NT2/D1 (cell line): ENCODE results near the gene LZTS3.

Source experiments
- DNase-seq: peaks from one replicate; pipeline ENCODE4 v3.0.0-alpha.2; 2011; ENCODE audit warnings: low read depth, low spot score
- H3K27me3 ChIP-seq: 2 replicates; pipeline ENCODE4 v1.6.0; 2011; ENCODE audit warnings: mild to moderate bottlenecking; ENCODE audit not compliant: insufficient read length, insufficient read depth
- H3K36me3 ChIP-seq: 2 replicates; pipeline ENCODE4 v1.6.1; 2011; ENCODE audit warnings: mild to moderate bottlenecking, low read length, mixed read lengths; ENCODE audit not compliant: insufficient read depth, insufficient read length
- H3K4me1 ChIP-seq: 2 replicates; pipeline ENCODE4 v1.5.1; 2011; ENCODE audit not compliant: insufficient read depth, insufficient read length
- H3K4me3 ChIP-seq: 2 replicates; pipeline ENCODE4 v1.5.1; 2011; ENCODE audit warnings: low read depth; ENCODE audit not compliant: insufficient read length
- H3K9ac ChIP-seq: 2 replicates; pipeline ENCODE4 v1.6.0; 2011; ENCODE audit warnings: low read depth; ENCODE audit not compliant: insufficient read length
- H3K9me3 ChIP-seq: 2 replicates; pipeline ENCODE4 v1.5.1; 2011; ENCODE audit warnings: mild to moderate bottlenecking, low read length; ENCODE audit not compliant: insufficient read depth
- SUZ12 ChIP-seq: IDR thresholded peaks from 2 replicates; pipeline ENCODE4 v1.6.1; 2011; ENCODE audit not compliant: insufficient read length, insufficient read depth; ENCODE audit errors: extremely low read depth
- YY1 ChIP-seq: IDR thresholded peaks from 2 replicates; pipeline ENCODE4 v1.6.1; 2011; ENCODE audit not compliant: insufficient read length, insufficient read depth
- ZNF274 ChIP-seq: IDR thresholded peaks from 2 replicates; pipeline ENCODE4 v1.6.1; 2011; ENCODE audit warnings: mild to moderate bottlenecking, low read depth, low read length

Gene LZTS3

DNA sequence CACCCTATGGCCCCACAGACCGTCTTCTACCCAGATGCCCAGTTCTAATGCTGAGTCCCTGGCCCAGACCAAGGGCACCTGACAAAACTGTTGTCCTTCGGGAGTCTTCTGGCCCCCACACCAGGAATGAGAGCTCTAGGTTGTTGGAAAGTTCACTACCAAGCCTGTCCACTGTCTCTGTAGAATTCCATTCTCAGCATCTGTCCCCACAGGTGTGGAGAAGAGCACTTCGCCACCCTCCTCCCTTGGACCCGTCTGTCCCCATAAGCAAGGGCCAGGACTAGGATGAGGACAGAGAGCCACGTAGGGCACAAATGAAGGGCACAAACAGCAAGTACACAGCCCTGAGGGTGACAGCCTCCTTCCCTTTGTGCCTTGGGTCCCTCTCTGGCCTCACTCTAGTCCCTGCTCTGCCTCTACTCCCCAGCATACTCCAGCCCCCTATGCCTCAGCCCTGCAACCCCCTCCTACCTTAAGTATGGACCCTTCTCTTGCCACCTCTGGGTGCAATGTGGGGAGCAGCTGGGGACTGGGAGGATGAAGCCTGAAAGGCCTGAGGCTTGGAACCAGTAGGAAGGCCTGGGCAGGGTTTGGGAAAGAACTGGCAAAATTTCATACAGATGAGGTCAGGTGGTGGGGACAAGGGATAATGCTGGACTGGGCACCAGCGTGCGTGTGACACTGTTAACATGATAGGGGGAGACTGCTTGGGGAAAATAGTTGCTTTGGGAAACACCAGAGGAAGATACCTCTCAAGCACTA is 4.3 kb downstream of the LZTS3 start:
- Histone ChIP-seq H3K4me1 (peaks cover 18% of the 10 kb centered on the region), H3K27me3 (peaks cover 5% of the 10 kb centered on the region), H3K36me3 (peaks cover 13% of the 10 kb centered on the region), H3K9me3 (no peaks in the 10 kb centered on the region), H3K4me3 (no peak overlapping the region), H3K9ac (no peak overlapping the region)
- DNase-seq: no peak
- TF ChIP-seq ZNF274 (no peak), YY1 (no peak), SUZ12 (no peak)

DNA sequence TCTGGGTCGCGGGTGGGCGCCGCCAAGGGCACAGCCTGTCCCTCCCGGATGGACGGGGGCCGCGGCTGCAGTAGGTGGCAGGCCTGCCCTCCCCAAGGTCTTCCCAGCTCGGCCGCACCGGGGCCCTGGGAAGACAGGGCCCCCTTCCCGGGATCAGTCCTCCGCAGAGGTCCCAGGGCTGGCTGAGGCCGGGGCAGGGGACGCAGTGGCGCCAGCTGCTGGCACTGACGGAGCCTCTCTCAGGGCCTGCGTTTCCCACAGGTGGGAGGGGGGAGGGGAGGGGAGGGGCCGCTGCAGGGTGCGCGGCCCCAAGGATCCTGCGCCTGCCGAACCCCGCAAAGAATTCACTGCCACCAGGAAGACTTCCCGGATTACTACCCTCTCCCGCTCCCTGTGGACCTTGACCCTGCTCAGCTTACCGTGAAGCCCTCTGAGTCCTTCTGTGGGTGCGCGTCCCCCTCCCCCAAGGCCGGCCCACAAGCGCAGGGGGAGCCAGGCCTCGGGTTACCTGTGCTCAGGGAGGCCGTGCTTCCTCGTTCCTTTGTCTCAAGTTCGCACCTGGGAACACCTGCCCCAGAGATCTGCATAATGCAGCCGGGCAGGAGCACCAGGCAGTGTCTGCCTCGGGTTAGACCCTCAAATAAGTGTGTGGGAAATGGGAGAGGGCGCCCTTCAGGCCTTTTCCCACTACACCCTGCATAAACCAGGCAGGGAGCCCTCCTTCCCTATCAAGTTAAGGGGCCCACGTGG is 5.1 kb downstream of the LZTS3 start:
- Histone ChIP-seq H3K36me3 (peaks cover 13% of the 10 kb centered on the region), H3K4me3 (peak overlapping the region; percentile 18), H3K9ac (peak overlapping the region; percentile 21), H3K27me3 (peaks cover 5% of the 10 kb centered on the region), H3K9me3 (no peaks in the 10 kb centered on the region), H3K4me1 (peaks cover 18% of the 10 kb centered on the region)
- no peak for TF ChIP-seq SUZ12
- TF ChIP-seq ZNF274: no peak
- TF ChIP-seq YY1: no peak
- no peak for DNase-seq

DNA sequence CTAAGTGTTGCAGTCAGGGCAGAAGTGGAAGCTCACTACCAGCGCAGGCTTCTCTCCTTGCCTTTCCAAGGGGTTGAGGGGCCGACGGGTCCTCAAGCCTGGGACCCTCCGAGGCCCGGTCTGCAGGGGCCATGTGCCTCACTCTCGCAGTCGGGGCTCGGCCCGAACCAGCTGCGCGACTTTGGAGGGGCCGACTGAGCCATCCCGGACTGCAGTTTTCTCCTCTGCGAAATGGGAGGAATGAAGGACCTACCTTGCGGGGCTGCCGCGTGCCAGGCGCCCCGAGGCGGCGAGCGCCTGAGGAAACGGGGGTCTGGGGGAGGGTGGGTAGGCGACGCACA is 5.6 kb downstream of the LZTS3 start:
- DNase-seq: no peak
- Histone ChIP-seq H3K4me3 (no peak overlapping the region), H3K9ac (no peak overlapping the region), H3K9me3 (no peaks in the 10 kb centered on the region), H3K36me3 (peaks cover 13% of the 10 kb centered on the region), H3K27me3 (peaks cover 5% of the 10 kb centered on the region), H3K4me1 (peaks cover 18% of the 10 kb centered on the region)
- TF ChIP-seq ZNF274 (no peak), SUZ12 (no peak), YY1 (no peak)

DNA sequence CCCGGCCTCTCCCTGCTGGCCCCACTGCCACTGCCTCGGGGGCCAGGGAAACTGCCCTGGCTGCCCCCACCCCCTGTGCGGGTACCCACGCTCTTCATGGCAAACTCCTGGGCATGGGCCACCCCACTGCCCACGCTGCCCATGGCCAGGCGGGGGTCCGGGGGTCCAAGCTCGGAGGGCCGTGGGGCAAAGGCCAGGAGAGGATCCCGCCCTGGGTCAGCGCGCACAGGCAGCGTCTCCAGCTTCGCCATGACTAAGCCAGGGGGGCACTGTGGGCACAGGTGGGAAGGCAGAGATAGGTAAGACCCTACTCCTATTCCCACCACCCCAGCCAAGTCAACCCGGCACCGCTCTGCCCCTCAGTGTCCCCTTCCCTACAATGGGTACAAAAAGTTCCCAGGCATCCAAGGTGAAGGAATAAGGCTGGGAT is 6.4 kb downstream of the LZTS3 start:
- Histone ChIP-seq H3K9me3 (no peaks in the 10 kb centered on the region), H3K4me3 (no peak overlapping the region), H3K9ac (no peak overlapping the region), H3K36me3 (peaks cover 13% of the 10 kb centered on the region), H3K4me1 (peaks cover 12% of the 10 kb centered on the region), H3K27me3 (peaks cover 5% of the 10 kb centered on the region)
- no peak for DNase-seq
- no peak for TF ChIP-seq YY1

DNA sequence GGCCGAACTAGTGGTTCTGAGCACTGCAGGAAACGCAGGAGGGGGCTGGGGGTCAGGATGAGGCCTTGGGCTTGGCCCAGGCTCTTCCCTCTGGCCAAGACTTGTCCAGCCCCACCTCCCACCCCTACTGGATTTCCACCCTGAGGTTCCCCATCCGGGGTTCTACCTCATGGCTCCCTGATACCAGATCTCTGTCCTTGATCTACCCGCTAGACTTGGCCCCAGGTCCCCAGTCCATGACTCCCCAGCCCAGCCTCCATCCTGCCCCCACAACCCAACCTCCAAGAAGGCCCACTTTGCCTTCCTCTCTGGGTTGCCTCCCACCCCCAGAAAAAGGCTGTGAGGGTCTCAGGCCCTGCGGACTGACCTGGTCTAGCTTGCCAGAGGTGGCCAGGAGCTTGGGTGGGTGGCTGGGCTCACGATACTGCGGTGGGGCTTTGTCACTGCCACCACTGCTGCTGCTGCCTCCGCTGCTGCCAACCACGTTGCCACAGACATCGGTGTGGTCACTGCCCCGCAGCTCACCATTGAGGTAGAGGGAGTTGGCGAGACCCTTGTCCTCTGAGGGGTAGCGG is 6.9 kb downstream of the LZTS3 start:
- H3K36me3 ChIP-seq: peaks cover 13% of the 10 kb centered on the region

DNA sequence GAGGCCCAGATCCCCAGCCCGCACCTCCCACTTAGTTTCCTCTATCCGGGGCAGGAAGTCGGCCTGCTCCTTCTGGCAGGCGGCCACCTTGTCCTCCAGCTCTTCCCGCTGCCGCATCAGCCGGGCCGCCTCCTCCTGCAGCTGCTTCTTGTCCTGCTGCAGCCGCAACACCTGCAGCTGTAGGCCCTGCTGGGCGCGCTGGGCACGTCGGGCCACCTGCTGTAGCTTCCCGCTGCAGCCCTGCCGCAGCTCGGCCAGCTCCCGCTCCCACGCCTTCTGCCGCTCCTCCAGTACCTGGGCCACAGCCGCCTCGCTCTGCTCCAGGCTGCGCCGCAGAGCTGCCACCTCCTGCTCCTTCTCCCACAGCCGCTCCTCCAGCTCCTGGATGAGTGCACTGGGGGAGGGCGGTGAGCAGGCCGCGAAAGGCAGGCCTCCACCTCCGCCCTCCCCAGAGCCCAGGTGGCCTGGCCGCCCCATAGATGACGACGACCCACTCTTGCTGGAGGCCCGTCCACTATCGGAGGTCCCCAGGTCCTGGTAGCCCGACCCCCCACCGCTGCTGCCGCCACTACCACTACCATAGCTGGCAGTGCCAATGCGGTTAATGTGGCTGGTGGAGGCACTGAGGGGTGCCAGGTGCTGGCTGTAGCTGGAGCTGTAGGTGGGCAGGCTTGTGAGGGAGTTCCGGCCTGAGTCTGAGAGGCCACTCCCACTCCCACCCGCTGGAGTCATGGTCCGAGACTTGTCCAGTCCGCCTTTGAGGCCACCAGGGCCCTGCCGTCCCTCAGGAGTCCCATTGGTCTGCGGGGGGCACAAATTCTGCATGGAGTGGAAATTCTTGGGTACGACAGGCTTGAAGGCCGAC is 7.6 kb downstream of the LZTS3 start:
- Histone ChIP-seq H3K9ac (no peak overlapping the region), H3K4me3 (no peak overlapping the region), H3K36me3 (peaks cover 13% of the 10 kb centered on the region), H3K4me1 (peaks cover 10% of the 10 kb centered on the region), H3K27me3 (peaks cover 5% of the 10 kb centered on the region), H3K9me3 (no peaks in the 10 kb centered on the region)
- TF ChIP-seq SUZ12: no peak
- no peak for TF ChIP-seq ZNF274
- no peak for TF ChIP-seq YY1
- DNase-seq: no peak

More for the DNA sequence above, 6.9 kb downstream of the LZTS3 start:
- peaks cover 10% of the 10 kb centered on the region for H3K4me1 ChIP-seq
- no peaks in the 10 kb centered on the region for H3K9me3 ChIP-seq
- no peak overlapping the region for H3K9ac ChIP-seq
- peaks cover 5% of the 10 kb centered on the region for H3K27me3 ChIP-seq
- no peak overlapping the region for H3K4me3 ChIP-seq
- no peak for DNase-seq
- TF ChIP-seq ZNF274: no peak
- TF ChIP-seq SUZ12: no peak
